AG08395 (cell line): ENCODE data around the gene NUCB1.
A peak's percentile ranks its signal among the peaks of the same experiment; 100 is the strongest.
"Not testable (repeated sequence)": the region's sequence is repeated elsewhere in the genome, so short reads cannot be mapped to it uniquely, and the experiment has no call there.

Source experiments
- DNase-seq: peaks from one replicate; pipeline ENCODE4 v3.0.0; 2012; ENCODE audit warnings: mixed read lengths, low spot score

The NUCB1 gene

GRCh38 chr19:48874303-48875135, 25.6 kb upstream of the NUCB1 start:
- DNase-seq = peak; percentile 27

GRCh38 chr19:48876043-48876981, 23.8 kb upstream of the NUCB1 start:
- DNase-seq = not testable (repeated sequence)

DNA sequence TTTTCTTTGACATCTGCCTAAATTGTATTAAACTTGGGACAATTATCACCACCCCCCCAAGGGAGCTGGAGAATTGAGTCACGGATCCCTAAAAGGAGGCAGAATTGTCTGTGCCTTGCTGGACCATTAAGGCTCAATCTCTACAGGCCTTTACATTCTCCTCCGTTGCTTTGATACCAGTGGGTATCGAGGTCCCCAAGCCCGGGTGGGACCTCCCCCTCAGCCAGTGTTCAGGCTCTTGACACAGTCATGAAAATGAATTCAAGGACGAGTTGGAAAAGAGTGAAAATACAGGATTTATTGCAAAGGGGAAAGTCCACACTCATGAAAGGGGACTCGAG, 22.3 kb upstream of the NUCB1 start:
- DNase-seq = no peak

- no peak for DNase-seq
These were observed 21.7 kb upstream of the NUCB1 start for GRCh38 chr19:48878196-48879024.

DNA sequence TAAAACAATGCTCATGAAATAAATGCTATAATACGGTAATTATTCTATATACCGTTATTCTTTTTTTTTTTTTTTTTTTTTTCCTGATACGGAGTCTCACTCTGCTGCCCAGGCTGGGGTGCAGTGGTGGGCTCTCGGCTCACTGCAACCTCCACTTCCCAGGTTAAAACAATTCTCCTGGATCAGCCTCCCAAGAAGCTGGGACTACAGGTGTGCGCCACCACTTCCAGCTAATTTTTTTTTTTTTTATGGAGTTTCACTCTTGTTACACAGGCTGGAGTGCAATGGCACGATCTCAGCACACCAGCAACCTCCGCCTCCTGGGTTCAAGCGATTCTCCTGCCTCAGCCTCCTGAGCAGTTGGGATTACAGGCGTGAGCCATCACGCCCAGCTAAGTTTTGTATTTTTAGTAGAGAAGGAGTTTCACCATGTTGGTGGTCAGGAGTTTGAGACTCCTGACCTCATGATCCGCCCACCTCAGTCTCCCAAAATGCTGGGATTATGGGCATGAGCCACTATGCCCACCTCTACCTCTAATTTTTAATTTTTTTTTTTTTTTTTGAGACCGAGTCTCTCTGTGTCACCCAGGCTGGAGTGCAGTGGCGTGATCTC, 21.0 kb upstream of the NUCB1 start:
- DNase-seq = no peak

DNA sequence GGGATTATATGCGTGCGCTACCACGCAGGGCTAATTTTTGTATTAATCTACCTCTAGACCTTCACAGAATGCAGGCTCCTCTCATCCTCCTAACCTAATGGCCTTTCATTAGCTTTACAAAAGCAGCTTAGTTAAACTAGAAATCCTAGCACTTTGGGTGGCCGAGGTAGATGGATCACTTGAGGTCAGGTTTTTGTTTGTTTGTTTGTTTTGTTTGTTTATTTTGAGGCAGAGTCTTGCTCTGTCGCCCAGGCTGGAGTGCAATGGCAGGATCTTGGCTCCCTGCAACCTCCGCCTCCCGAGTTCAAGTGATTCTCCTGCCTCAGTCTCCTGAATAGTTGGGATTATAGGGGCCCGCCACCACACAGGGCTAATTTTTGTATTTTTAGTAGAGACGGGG, 20.4 kb upstream of the NUCB1 start:
- DNase-seq = not testable (repeated sequence)

DNA sequence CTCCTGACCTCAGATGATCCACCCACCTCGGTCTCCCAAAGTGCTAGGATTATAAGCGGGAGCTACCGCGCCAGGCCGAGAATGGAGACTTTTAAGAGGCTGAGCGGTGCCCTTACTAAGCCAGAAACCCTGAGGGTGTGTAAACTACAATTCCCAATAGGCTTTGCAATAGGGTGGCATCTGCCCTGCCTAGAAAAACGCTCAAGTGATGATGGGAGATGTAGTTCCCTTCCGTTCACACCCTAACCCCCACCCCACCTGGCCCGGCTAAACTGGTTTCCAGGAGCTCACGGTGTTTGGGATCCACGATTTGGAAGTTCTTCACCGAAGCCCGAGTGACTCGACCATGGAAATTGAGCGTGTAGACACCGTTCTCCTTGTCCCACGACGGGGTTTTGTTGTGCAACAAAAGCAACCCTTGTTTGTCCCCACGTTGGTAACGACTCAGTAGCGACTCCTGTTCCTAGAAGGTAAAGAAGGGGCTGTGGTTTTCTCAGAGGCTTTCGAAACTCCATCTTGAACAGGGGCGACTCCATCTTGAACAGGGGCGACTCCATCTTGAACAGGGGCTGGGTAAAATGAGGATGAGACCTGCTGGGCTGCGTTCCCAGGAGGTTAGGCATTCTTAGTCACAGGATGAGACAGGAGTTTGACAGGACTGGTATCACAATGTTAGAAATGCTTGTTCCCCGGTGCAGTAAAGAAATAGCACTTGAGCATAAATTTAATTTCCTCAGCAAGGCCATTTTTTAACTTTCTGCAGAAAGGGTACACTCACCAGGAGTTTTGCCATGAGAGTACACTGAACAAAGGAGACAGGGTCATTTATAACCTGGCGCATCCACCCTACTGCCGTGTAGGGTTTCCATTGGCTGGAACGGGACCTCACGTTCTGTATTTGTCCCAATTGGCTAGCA, 18.1 kb upstream of the NUCB1 start:
- DNase-seq = no peak

GRCh38 chr19:48883726-48884125, 16.4 kb upstream of the NUCB1 start:
- no peak for DNase-seq

GRCh38 chr19:48887861-48888612, 12.1 kb upstream of the NUCB1 start:
- DNase-seq = no peak

DNA sequence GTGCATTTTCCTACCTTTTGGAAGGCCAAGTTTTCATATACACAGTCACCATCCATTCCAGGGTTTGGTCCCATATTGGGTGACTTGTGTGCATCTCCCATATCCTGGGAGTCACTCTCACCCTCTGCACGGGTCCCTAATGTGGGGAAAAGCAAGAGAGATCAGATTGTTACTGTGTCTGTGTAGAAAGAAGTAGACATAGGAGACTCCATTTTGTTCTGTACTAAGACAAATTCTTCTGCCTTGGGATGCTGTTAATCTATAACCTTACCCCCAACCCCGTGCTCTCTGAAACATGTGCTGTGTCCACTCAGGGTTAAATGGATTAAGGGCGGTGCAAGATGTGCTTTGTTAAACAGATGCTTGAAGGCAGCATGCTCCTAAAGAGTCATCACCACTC, 10.6 kb upstream of the NUCB1 start:
- DNase-seq = not testable (repeated sequence)

DNA sequence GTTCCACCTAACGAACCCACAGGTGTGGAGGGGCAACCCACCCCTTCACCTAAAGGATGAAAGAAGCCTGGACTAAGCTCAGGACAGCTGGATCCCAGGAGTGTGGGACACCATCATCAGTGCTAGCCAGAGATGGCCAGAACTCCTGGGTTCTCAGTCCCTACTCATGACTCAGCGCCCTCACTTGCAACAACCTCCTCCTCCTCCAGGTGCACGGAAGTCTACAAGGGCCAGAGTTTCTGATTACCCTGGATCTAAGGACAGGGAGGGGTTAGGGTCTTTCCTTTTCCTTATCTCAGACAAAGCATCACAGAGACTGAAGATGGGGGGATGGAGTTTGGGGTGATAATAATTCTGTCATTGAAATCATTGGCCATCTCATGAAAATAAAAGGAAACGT, 9.6 kb upstream of the NUCB1 start:
- no peak for DNase-seq

DNA sequence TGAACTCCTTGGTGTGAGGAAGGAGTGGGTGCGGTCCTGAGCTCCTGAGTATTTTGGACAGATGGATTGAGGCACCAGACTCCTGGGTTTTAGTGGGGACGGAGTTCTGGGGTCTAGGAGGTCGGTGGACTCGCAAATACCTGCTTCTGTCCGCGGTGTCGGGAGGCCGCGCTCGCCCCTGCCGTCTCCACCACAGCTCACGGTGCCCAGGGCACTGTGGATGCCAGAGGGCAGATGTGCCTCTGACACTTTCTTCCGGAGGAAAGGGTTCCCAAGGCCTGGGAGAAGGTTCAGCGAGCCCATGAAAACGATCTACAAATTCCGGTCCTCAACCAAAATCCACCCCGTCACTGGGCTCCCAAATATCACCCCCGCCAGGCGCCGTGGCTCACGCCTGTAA, 4.9 kb upstream of the NUCB1 start:
- DNase-seq = no peak

DNA sequence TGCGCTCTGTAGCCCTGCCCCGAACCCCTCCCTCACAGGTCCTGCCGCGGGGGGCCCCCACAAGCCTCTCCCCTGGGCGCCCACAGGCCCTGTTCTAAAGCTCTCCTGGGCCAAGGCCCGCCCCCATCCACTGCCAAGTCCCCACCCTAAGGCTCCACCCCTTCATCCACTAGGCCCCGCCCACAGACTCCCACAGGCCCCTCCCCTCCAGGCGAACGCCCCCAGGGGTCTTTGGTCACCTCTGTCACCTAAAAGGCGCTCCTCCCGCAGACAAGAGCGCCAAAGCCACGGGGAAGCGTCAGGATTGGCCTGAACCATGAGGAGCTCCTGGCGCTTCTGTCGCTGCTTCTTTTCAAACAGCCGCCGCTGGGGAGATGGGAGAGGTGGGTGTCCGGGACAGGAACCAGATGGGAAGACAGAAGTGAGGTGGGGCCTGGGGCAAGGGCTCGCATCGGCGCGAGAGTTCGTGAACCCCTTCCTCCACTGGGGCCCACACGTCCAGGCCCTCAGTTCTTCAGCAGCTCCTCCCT, 3.9 kb upstream of the NUCB1 start:
- DNase-seq = peak; percentile 57

DNA sequence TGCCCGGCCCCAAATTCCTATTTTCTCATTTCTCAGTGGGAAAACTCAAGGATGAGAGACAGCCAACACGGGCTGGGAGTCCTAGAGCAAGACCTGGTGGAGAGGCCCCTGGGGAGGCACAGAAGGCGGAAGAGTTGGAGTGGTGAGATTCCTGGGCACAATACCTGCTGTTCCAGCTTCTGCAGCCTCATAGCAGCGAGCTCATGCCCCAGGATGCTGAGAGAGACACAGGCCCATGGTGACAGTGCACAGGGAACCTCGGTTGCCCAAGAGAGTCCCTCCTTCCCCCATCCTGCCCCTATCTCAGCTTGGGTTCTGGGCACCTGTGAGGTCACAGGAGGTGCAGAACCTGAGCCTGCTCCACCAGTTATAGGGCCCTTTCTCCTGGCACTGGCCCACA, 2.9 kb upstream of the NUCB1 start:
- no peak for DNase-seq

GRCh38 chr19:48899386-48899749, 744 bp upstream of the NUCB1 start:
- not testable (repeated sequence) for DNase-seq

DNA sequence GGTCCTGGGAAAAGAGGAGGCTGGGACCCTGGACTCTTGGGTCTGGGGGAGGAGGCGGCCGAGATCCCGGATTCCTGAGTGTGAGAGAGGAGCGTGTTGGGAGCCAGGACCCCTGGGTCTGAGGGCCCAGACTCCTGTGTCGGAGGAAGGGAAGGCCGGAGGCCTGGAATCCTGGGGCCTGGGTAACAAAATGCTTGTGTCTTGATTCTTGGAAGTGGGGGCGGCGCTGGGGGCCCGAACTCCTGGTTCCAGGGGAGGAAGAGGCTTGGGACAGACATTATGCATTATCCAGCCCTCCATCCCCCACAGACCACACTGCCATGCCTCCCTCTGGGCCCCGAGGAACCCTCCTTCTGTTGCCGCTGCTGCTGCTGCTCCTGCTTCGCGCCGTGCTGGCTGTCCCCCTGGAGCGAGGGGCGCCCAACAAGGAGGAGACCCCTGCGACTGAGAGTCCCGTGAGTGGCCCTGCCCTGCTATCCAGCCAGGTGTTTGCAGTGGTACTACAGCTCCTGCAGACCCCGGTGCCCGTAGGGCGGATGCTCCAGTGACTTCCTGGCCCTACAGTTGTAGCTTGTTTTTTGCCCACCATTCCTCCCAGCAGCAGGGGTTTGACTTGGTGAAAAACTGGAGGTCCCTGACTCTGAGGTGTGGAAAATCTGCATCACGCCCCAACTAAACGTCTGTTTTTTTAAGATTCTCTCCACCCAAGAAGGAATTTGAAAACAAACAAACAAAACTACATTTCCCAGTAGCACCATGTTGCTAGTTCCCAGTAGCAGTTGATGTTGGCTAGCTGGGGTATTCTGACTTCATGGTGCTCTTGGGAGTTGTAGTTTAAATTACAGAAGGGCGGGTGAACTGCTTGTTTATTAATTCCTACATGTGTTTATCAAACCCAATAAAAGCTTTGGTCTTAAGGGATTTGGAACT, 630 bp downstream of the NUCB1 start:
- DNase-seq = peak; percentile 67

DNA sequence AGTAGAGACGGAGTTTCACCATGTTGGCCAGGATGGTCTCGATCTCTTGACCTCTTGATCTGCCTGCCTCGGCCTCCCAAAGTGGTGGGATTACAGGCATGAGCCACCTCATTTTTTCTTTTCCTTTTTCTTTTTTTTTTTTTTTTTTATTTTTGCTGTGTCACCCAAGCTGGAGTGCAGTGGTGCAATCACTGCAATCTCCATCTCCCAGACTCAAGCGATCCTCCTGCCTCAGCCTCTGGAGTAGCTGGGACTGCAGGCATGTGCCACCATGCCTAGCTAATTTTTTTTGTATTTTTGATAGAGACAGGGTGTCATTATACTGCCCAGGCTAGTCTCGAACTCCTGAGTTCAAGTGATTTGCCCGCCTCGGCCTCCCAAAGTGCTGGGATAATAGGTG, 2.2 kb downstream of the NUCB1 start:
- DNase-seq = not testable (repeated sequence)

DNA sequence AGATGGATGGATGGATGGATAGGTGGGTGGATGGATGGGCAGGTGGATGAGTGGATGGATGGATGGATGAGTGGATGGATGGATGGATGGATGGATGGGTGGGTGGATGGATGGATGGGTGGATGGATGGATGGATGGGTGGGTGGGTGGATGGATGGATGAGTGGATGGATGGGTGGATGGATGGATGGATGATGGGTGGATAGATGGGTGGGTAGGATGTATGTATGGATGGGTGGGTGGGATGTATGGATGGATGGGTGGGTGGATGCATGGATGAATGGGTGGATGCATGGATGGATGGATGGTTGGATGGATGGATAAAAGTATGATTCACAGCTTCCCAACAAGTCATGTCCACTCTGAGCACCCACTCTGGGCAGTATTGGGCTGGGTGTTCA, 3.7 kb downstream of the NUCB1 start:
- DNase-seq = not testable (repeated sequence)

DNA sequence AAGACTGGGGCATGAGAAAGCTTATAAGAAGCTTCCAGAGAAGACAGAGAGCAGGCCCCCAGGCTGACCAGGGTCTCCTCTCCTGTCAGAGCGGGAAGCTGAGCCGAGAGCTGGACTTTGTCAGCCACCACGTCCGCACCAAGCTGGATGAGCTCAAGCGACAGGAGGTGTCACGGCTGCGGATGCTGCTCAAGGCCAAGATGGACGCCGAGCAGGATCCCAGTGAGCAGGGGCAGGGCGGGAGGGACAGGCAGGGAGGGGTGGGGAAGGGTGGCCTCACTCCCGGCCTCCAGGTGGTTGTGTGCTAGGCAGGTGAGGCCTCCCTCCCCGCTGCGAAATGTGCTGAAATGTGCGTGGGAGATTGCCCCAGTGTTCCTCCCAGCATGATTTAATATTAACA, 5.6 kb downstream of the NUCB1 start:
- DNase-seq = no peak
